Mucosa of stomach (tissue), 1 donor: ENCODE data around the gene MED9.

Source experiments
- H3K27me3 ChIP-seq: one replicate; pipeline ENCODE4 v1.7.0; 2013; ENCODE audit warnings: mild to moderate bottlenecking, low read length; ENCODE audit not compliant: control insufficient read depth, insufficient read depth
- H3K36me3 ChIP-seq: one replicate; pipeline ENCODE4 v1.7.0; 2013; ENCODE audit warnings: low read length; ENCODE audit not compliant: control insufficient read depth, insufficient read depth
- H3K4me1 ChIP-seq: one replicate; pipeline ENCODE4 v1.7.0; 2013; ENCODE audit warnings: mild to moderate bottlenecking, low read length; ENCODE audit not compliant: control insufficient read depth, insufficient read depth
- H3K4me3 ChIP-seq: one replicate; pipeline ENCODE4 v1.7.0; 2013; ENCODE audit warnings: low read length
- H3K9ac ChIP-seq: one replicate; pipeline ENCODE4 v1.7.0; 2013; ENCODE audit warnings: mild to moderate bottlenecking, low read length, moderate library complexity
- H3K9me3 ChIP-seq: one replicate; pipeline ENCODE4 v1.7.0; 2013; ENCODE audit warnings: mild to moderate bottlenecking, low read length, moderate library complexity; ENCODE audit not compliant: control insufficient read depth
- donor health status: Pancreatic carcinoma.

The MED9 gene

GRCh38 chr17:17508019-17508535 is 31.3 kb downstream of the MED9 start:
- Histone ChIP-seq H3K36me3 (no peaks in the 10 kb centered on the region), H3K9ac (no peak overlapping the region), H3K4me1 (peaks cover 35% of the 10 kb centered on the region)

GRCh38 chr17:17508646-17509591 is 32.1 kb downstream of the MED9 start:
- H3K4me1 ChIP-seq, result peaks cover 35% of the 10 kb centered on the region
- no peak overlapping the region for H3K9ac ChIP-seq
- no peaks in the 10 kb centered on the region for H3K36me3 ChIP-seq
- no peaks in the 10 kb centered on the region for H3K27me3 ChIP-seq
- H3K9me3 ChIP-seq, result no peaks in the 10 kb centered on the region
- H3K4me3 ChIP-seq, result no peak overlapping the region

More at GRCh38 chr17:17508019-17508535, 31.3 kb downstream of the MED9 start:
- H3K27me3 ChIP-seq, result no peaks in the 10 kb centered on the region
- no peak overlapping the region for H3K4me3 ChIP-seq
- no peaks in the 10 kb centered on the region for H3K9me3 ChIP-seq

GRCh38 chr17:17509601-17510425 is 33.0 kb downstream of the MED9 start:
- Histone ChIP-seq H3K36me3 (no peaks in the 10 kb centered on the region), H3K27me3 (no peaks in the 10 kb centered on the region), H3K9ac (no peak overlapping the region), H3K4me3 (no peak overlapping the region), H3K4me1 (peaks cover 35% of the 10 kb centered on the region), H3K9me3 (no peaks in the 10 kb centered on the region)

GRCh38 chr17:17510456-17511292 is 33.9 kb downstream of the MED9 start:
- Histone ChIP-seq H3K4me3 (no peak overlapping the region), H3K27me3 (no peaks in the 10 kb centered on the region), H3K36me3 (no peaks in the 10 kb centered on the region), H3K4me1 (peaks cover 35% of the 10 kb centered on the region), H3K9ac (peak overlapping the region; percentile 1), H3K9me3 (no peaks in the 10 kb centered on the region)

- H3K9ac ChIP-seq, result no peak overlapping the region
- H3K4me1 ChIP-seq, result peaks cover 29% of the 10 kb centered on the region
- H3K4me3 ChIP-seq, result no peak overlapping the region
- H3K36me3 ChIP-seq, result no peaks in the 10 kb centered on the region
- no peaks in the 10 kb centered on the region for H3K9me3 ChIP-seq
- no peaks in the 10 kb centered on the region for H3K27me3 ChIP-seq
Measured at GRCh38 chr17:17511293-17511741, 34.5 kb downstream of the MED9 start.

- peaks cover 28% of the 10 kb centered on the region for H3K4me1 ChIP-seq
- no peaks in the 10 kb centered on the region for H3K9me3 ChIP-seq
- H3K4me3 ChIP-seq, result no peak overlapping the region
- H3K36me3 ChIP-seq, result no peaks in the 10 kb centered on the region
- H3K27me3 ChIP-seq, result no peaks in the 10 kb centered on the region
- H3K9ac ChIP-seq, result no peak overlapping the region
Measured at GRCh38 chr17:17511881-17512858, 35.4 kb downstream of the MED9 start.

- peaks cover 25% of the 10 kb centered on the region for H3K4me1 ChIP-seq
- no peaks in the 10 kb centered on the region for H3K36me3 ChIP-seq
- H3K9ac ChIP-seq, result no peak overlapping the region
- no peak overlapping the region for H3K4me3 ChIP-seq
- H3K27me3 ChIP-seq, result no peaks in the 10 kb centered on the region
- no peaks in the 10 kb centered on the region for H3K9me3 ChIP-seq
Measured at GRCh38 chr17:17512866-17513265, 36.1 kb downstream of the MED9 start.

GRCh38 chr17:17513626-17514025 is 36.8 kb downstream of the MED9 start:
- Histone ChIP-seq H3K4me1 (peaks cover 25% of the 10 kb centered on the region), H3K36me3 (no peaks in the 10 kb centered on the region), H3K27me3 (no peaks in the 10 kb centered on the region), H3K4me3 (no peak overlapping the region), H3K9ac (no peak overlapping the region), H3K9me3 (no peaks in the 10 kb centered on the region)

- no peaks in the 10 kb centered on the region for H3K36me3 ChIP-seq
- H3K9ac ChIP-seq, result peak overlapping the region; percentile 5
- peaks cover 27% of the 10 kb centered on the region for H3K4me1 ChIP-seq
- H3K9me3 ChIP-seq, result no peaks in the 10 kb centered on the region
- H3K4me3 ChIP-seq, result no peak overlapping the region
- no peaks in the 10 kb centered on the region for H3K27me3 ChIP-seq
Measured at GRCh38 chr17:17514361-17514992, 37.7 kb downstream of the MED9 start.
